HL-60 (cell line): Measurements from ENCODE around the gene FGF14.

Source experiments
- DNase-seq, 2 experiments: peaks; one replicate each; pipeline ENCODE4 v3.0.0-alpha.2; 2010 to 2020; ENCODE audit warnings: low read depth in 1 of 2, low spot score in 1 of 2
- H3K27ac ChIP-seq: fragments of 250-450 bp; sonication (Bioruptor Pico); replicated peaks from 2 replicates; pipeline ENCODE4 v1.5.1; 2020; ENCODE audit warnings: mild to moderate bottlenecking, moderate library complexity
- H3K27me3 ChIP-seq: fragments of 250-450 bp; sonication (Bioruptor Pico); 2 replicates; pipeline ENCODE4 v1.5.1; 2021; ENCODE audit warnings: mild to moderate bottlenecking, moderate library complexity; ENCODE audit not compliant: insufficient read depth, poor library complexity, severe bottlenecking
- H3K4me3 ChIP-seq: replicated peaks from 2 replicates; pipeline ENCODE4 v1.5.1; 2011; ENCODE audit warnings: mild to moderate bottlenecking, control low read depth, low read length; ENCODE audit not compliant: insufficient read depth
- CTCF ChIP-seq: IDR thresholded peaks from one replicate; pipeline ENCODE4 v1.5.1; 2011; ENCODE audit warnings: low read length, control low read depth, inconsistent platforms; ENCODE audit not compliant: insufficient read depth
- GABPA ChIP-seq: IDR thresholded peaks from 2 replicates; pipeline ENCODE4 v1.6.1; 2012; ENCODE audit warnings: low read depth
- POLR2AphosphoS5 ChIP-seq: IDR thresholded peaks from 2 replicates; pipeline ENCODE4 v1.6.1; 2012; ENCODE audit warnings: low read depth
- REST ChIP-seq: IDR thresholded peaks from 2 replicates; pipeline ENCODE4 v1.6.1; 2012; ENCODE audit warnings: low read depth; ENCODE audit not compliant: insufficient replicate concordance
- SPI1 ChIP-seq: IDR thresholded peaks from 2 replicates; pipeline ENCODE4 v1.6.1; 2012; ENCODE audit warnings: low read depth, mild to moderate bottlenecking, borderline replicate concordance

FGF14 gene

GRCh38 chr13:102295316-102296048 lies 106.4 kb downstream of the FGF14 start:
- no peak for DNase-seq
- Histone ChIP-seq H3K27me3 (no peaks in the 10 kb centered on the region), H3K4me3 (no peak overlapping the region), H3K27ac (no peak overlapping the region)
- TF ChIP-seq CTCF (no peak), POLR2AphosphoS5 (no peak), SPI1 (no peak), REST (no peak), GABPA (no peak)

GRCh38 chr13:102294407-102295018 lies 107.3 kb downstream of the FGF14 start:
- no peak overlapping the region for H3K27ac ChIP-seq
- no peak for DNase-seq
- H3K27me3 ChIP-seq, result no peaks in the 10 kb centered on the region
- TF ChIP-seq REST, result no peak
- TF ChIP-seq POLR2AphosphoS5, result no peak
- TF ChIP-seq GABPA, result no peak
- no peak overlapping the region for H3K4me3 ChIP-seq

GRCh38 chr13:102293723-102294122 lies 108.1 kb downstream of the FGF14 start:
- TF ChIP-seq SPI1 (no peak), REST (no peak), POLR2AphosphoS5 (no peak), CTCF (no peak), GABPA (no peak)
- no peaks in the 10 kb centered on the region for H3K27me3 ChIP-seq
- no peak overlapping the region for H3K27ac ChIP-seq
- H3K4me3 ChIP-seq, result no peak overlapping the region
- no peak for DNase-seq
